ENCODE measurements around the gene CCDC180.
"Not testable (repeated sequence)": the region's sequence is repeated elsewhere in the genome, so short reads cannot be mapped to it uniquely, and the experiment has no call there.

Gene CCDC180

GRCh38 chr9:97311798-97312500 is 4.5 kb downstream of the CCDC180 start:
- no peak for DNase-seq

GRCh38 chr9:97312556-97312955 is 5.1 kb downstream of the CCDC180 start:
- DNase-seq, result no peak

- DNase-seq, result no peak
These were observed 5.8 kb downstream of the CCDC180 start for GRCh38 chr9:97313243-97313642.

DNA sequence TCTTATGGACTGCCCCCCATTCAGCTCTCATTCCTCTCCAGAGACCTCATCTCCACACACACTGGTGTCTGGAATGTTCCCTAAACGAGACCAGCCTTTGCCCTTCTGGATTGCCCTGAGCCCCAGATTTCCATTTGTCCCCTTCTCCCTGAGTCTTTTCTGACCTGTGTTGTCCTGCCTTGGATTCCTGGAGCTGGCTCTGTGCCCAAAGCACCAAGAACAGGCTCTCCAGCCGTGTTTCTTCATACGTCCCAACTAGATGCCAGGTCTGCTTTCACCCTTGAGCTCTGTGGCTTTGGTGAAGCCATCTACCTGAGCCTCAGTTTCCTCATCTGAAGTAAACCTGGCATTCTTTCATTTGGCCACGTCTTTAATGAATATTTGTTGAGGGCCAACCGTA is 6.3 kb downstream of the CCDC180 start:
- DNase-seq, result no peak

- DNase-seq, result no peak
These were observed 7.0 kb downstream of the CCDC180 start for GRCh38 chr9:97314503-97314902.

DNA sequence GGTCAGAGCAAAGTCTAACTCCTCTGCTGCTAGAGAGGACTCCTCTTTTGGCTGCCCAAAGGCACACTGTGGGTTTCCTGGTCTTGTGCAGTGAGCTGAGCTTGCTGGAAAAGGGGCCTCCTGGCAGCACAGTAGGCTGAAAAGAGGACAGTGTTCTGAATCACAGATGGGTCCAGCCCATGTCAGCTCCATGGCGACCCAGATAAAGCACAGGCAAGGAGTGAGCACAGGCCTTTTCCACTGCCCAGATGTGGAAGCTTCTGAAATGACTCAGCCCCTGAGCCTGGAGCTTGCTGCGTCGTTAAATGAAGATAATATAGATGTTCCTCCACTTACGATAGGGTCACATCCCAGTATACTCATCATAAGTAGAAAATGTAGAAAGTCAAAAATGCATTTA is 8.1 kb downstream of the CCDC180 start:
- DNase-seq, result no peak

DNA sequence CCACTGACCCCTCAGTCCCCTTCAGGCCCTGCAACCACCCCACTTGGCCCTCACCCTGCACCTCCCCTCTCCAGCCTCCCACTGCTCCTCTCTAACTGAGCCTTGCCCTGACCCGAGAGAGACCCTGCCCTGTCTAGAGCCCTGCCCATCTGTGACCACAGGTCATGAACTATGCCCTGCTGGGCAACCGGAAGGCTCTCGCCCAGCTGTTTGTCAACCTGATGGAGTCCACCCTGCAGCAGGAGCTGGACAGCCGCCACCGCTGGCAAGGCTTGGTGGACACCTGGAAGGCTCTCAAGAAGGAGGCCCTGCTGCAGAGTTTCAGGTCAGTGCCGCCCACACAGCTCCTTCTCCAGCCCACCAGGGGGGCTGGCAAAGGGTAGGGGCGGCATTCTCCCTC is 9.4 kb downstream of the CCDC180 start:
- no peak for DNase-seq

DNA sequence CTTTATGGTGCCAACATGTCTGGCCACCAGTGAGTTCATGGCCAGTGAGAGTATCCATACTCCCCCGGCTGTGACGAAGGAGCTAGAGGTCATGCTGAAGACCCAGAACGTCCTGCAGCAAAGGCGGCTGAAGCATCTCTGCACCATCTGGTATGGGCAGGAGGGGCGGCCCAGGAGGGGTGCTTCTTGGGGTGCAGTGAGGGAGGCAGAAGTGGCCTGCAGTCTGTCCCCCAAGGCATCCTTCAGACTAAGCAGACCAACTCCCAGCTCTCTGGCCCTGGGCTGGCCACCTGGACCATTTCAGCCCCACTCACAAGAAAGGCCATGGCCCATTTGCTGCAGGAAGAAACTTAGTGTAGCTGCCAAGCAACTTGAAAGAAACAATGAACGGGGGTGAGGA is 11.0 kb downstream of the CCDC180 start:
- no peak for DNase-seq

GRCh38 chr9:97319395-97319794 is 11.9 kb downstream of the CCDC180 start:
- no peak for DNase-seq

GRCh38 chr9:97320080-97320642 is 12.7 kb downstream of the CCDC180 start:
- DNase-seq, result no peak

- no peak for DNase-seq
These were observed 13.8 kb downstream of the CCDC180 start for GRCh38 chr9:97321251-97321650.

DNA sequence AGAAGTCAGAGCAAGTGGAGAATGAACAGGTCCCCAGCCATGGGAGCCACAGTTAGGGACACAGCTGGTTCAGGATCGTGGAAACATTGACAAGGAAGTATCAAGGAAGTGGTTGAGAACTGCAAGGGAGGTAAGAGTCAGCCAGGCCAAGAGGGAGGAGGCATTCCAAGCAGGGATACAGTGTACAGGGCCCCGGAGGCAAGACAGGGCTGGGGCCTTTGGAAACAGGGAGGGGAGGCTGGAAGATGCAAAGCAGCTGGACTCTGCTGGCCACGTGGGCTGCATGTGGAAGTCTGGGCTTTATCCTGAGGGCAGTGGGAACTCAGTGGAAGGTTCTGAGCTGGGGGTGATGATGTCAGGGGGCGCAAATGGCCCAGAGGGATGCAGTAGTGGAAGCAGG is 14.2 kb downstream of the CCDC180 start:
- no peak for DNase-seq

DNA sequence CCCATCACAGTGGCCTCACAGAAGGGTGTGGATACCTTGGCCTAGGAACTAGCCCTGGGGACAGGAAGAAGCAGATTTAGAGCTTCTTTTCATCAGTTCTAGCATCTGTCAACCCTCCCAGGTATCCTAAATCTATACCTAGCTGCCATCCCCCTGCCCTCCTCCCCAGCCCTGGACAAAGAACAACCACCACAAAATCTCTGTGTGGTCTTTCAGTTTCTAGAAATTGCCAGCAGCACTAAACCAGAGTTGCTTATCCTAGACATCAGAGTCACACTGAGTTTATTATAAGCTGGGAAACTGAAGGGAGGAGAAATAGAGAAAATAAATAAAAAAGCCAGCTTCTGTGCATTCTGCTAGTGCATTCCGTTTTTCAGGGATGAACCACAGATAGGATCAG is 14.6 kb downstream of the CCDC180 start:
- DNase-seq, result no peak

DNA sequence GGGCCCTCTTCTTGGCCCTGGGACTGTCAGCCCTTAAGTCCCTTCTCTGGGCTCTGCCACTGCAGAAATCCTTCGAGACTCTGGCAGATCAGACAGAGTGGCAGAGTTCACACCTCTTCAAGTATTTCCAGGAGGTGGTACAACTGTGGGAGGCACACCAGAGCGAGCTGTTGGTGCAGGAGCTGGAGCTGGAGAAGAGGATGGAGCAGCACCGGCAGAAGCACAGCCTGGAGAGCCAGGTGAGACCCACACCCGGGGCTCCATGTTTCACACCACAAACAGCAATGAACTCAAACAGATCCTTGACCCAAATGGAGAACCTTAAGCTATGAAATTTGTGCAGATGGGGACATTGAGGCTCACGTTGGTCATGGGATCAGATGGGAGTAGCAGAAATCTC is 17.5 kb downstream of the CCDC180 start:
- no peak for DNase-seq

DNA sequence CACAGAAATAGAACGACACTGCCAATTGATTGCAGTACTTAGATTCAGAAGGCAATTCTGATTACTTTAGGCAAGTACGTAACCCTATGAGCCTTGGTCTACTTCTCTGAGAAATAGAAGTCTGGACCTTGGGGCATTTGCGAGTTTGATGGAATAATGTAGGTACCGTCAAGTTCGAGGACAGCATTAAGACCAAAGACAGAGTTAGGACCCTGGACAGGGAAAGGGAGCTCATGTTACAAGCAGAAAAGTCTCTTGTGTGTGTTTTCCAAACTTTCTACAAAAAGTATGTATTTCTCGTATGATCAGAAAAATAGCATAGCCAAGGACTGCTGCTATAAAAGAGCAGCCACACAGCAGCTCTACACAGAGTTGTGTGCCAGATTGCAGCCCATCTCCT is 20.1 kb downstream of the CCDC180 start:
- no peak for DNase-seq

- DNase-seq, result no peak
These were observed 25.5 kb downstream of the CCDC180 start for GRCh38 chr9:97332993-97333392.

DNA sequence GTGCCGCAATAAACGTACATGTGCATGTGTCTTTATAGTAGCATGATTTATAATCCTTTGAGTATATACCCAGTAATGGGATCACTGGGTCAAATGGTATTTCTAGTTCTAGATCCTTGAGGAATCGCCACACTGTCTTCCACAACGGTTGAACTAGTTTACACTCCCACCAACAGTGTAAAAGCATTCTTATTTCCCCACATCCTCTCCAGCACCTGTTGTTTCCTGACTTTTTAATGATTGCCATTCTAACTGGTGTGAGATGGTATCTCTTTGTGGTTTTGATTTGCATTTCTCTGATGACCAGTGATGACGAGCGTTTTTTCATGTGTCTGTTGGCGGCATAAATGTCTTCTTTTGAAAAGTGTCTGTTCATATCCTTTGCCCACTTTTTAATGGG is 28.2 kb downstream of the CCDC180 start:
- not testable (repeated sequence) for DNase-seq

GRCh38 chr9:97348871-97349270 is 41.4 kb downstream of the CCDC180 start:
- no peak for DNase-seq

- DNase-seq, result no peak
These were observed 41.9 kb downstream of the CCDC180 start for GRCh38 chr9:97349400-97349799.

GRCh38 chr9:97354637-97355036 is 47.2 kb downstream of the CCDC180 start:
- no peak for DNase-seq

GRCh38 chr9:97357056-97357455 is 49.6 kb downstream of the CCDC180 start:
- DNase-seq, result no peak

Measured in NCI-H748 treated with DMSO at 0.1 percent for 48 hours (cell line).